NB4 (cell line): ENCODE data around the gene AOPEP.

Experiments used
- DNase-seq: peaks from one replicate; pipeline ENCODE4 v3.0.0; 2010; ENCODE audit warnings: low read depth
- H3K4me3 ChIP-seq: one replicate; pipeline ENCODE4 v1.5.1; 2011; ENCODE audit warnings: mild to moderate bottlenecking, low read depth, low read length, moderate library complexity
- CTCF ChIP-seq: IDR thresholded peaks from one replicate; pipeline ENCODE4 v1.5.1; 2012; ENCODE audit warnings: low read depth, low read length
- MYC ChIP-seq: IDR thresholded peaks from 2 replicates; pipeline ENCODE4 v1.6.1; 2011; ENCODE audit warnings: low read depth, low read length
- POLR2A ChIP-seq: IDR thresholded peaks from 2 replicates; pipeline ENCODE4 v1.6.1; 2011; ENCODE audit warnings: mild to moderate bottlenecking; ENCODE audit not compliant: insufficient read length; ENCODE audit errors: extremely low read depth
- TF ChIP-seq, protein P1 (sequence below): IDR thresholded peaks from 2 replicates; pipeline ENCODE4 v1.6.1; 2011; ENCODE audit warnings: low read depth, low read length

The AOPEP gene

DNA sequence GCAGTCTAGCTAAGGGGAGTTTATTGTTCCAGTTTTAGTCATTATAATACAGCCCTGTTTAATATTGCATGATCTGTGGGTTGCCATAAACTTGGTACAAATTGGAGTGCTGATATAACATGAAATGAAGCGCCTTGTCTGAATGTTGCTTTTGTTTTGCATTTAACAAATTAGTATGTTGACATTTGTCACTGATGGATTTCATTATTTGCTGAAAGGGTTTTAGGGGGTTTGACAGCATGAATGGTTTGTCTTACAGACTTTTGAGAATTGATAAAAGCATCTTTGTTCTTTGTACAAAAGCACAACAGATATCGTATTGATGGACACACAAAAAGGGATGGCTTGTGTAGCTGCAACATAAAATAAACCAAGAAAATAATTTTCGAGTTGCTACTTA is 178.3 kb downstream of the AOPEP start:
- no peak for TF ChIP-seq POLR2A
- TF ChIP-seq CTCF = no peak
- TF ChIP-seq, protein P1, sequence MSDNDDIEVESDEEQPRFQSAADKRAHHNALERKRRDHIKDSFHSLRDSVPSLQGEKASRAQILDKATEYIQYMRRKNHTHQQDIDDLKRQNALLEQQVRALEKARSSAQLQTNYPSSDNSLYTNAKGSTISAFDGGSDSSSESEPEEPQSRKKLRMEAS = no peak
- no peak for TF ChIP-seq MYC
- no peak for DNase-seq
- H3K4me3 ChIP-seq = no peak overlapping the region

DNA sequence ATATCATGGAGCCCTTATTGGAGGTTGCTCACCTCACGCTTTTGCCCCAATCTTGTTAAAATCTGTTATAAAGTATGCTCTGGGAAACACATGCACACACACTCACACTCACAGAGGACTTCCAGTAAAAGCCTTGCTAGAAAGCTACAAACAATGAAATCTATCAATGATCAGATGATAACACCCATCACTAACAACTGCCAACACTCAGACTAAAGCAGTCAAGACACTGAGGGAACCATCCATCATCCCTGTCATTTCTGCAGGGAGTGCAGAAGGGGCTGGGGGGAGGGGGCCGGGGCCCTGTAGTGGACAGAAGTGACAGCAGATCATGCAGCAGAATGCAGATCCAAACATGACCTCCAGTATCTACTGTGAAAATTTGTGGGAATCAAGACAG is 179.1 kb downstream of the AOPEP start:
- no peak for DNase-seq
- no peak overlapping the region for H3K4me3 ChIP-seq
- TF ChIP-seq POLR2A (no peak), MYC (no peak), CTCF (no peak)
- TF ChIP-seq, protein P1 = no peak

GRCh38 chr9:94906181-94906580 is 179.7 kb downstream of the AOPEP start:
- DNase-seq = no peak
- TF ChIP-seq, protein P1 = no peak
- TF ChIP-seq CTCF (no peak), MYC (no peak), POLR2A (no peak)
- H3K4me3 ChIP-seq = no peak overlapping the region

GRCh38 chr9:94906713-94907112 is 180.2 kb downstream of the AOPEP start:
- TF ChIP-seq POLR2A = no peak
- no peak for TF ChIP-seq MYC
- TF ChIP-seq CTCF = no peak
- TF ChIP-seq, protein P1 = no peak
- no peak for DNase-seq
- H3K4me3 ChIP-seq = no peak overlapping the region

- no peak overlapping the region for H3K4me3 ChIP-seq
- DNase-seq = peak; percentile 6
- TF ChIP-seq, protein P1 = no peak
Observed at GRCh38 chr9:94907264-94907936, 180.9 kb downstream of the AOPEP start.

- no peak overlapping the region for H3K4me3 ChIP-seq
- peak; percentile 14 for DNase-seq
- TF ChIP-seq, protein P1 = no peak
- no peak for TF ChIP-seq MYC
- no peak for TF ChIP-seq CTCF
- TF ChIP-seq POLR2A = no peak
Observed at GRCh38 chr9:94908011-94908563, 181.6 kb downstream of the AOPEP start.
